Thyroid gland (tissue), 4 donors: Measurements from ENCODE around the gene TTLL13.

Experiments
- CTCF ChIP-seq, 6 experiments: fragments of 200-600 bp in 3 of 6; fragments of 450-650 bp in 3 of 6; sonication (generic) in 3 of 6; IDR thresholded peaks; one replicate each; pipeline ENCODE4 v1.5.1; 2016 to 2019; ENCODE audit warnings: antibody characterized with exemption in 6 of 6, mild to moderate bottlenecking in 2 of 6, inconsistent platforms in 1 of 6, moderate library complexity in 1 of 6
- POLR2A ChIP-seq, 2 donors: fragments of 450-650 bp; IDR thresholded peaks; one replicate each; pipeline ENCODE4 v1.6.1; 2017; ENCODE audit warnings: antibody characterized with exemption in 2 of 2, mild to moderate bottlenecking in 2 of 2, moderate library complexity in 1 of 2

DNA sequence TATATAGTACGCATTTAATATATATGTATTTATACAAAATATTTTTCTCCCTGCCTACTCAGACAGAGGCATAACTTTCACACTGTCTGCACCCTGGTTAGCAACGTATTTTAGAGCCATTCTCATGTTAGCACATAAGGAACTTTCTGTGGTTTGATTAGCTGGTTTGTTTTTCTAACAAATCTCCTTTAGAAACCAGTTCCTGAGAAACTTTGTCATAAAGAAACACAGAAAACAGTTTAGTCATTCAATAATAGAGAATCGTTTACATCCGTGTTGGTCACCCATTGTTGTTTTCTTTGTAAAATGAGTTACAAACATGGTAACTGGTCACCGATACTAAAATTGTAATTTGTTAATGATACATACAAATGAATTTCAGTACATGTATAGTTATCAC, 10.2 kb downstream of the TTLL13 start:
- no peak for TF ChIP-seq CTCF (IDR thresholded peaks at IDR 0.05)
- TF ChIP-seq POLR2A (IDR thresholded peaks at IDR 0.05) = no peak
